Measurements from ENCODE around the gene WNT3A.
A peak's percentile ranks its signal among the peaks of the same experiment; 100 is the strongest.

DNA sequence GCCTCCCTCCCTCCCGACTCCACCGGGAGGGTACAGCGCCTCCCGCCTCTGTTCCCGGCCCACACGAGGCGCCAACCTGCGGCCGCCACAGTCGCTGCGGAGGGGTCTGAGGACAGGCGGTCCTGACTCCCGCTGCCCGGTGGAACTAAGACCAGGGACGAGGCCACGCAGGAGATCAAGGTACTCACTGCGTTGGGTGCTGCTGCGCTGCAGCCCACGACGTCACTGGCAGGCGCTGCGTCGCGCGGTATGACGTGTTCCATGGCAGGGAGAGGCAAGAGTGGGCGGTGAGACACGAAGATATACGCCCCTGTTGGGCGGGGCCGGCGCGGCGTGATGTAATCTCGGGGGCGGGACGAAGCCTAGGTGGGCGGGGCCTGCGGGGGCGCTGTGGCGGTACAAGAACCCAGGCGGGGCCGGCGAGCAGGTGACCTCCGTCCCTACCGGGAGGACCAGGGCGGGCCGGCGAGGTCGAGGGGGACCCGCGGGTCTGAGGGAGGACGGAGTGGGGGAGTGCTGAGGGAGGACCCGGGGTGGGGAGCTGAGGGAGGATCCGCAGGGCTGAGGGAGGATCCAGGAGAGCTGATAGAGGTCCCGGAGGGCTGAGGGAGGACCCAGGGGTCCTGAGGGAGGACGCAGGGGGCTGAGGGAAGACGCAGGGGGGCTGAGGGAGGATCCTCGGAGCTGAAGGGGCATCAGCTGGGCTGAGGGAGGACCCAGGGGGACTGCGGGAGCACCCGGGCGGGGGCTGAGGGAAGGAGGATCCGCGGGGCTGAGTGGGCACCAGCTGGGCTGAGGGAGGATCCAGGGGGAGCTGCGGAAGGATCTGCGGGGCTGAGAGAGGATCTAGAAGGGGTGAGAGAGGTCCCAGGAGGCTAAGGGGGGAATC, 102.5 kb downstream of the WNT3A start, which contains the start of gene MRPL55:
- TF ChIP-seq CHD2 (IDR thresholded peaks at IDR 0.05; ENCODE audit: low read length, partially characterized antibody) (peak; percentile 71), RAD21 (IDR thresholded peaks at IDR 0.05; ENCODE audit: low read length) (no peak), RFX5 (IDR thresholded peaks at IDR 0.05; ENCODE audit: low read length) (no peak), YY1 (IDR thresholded peaks at IDR 0.05; ENCODE audit: low read depth) (no peak; the same call in 1 of the 2 replicates)
- TF ChIP-seq, protein P1, sequence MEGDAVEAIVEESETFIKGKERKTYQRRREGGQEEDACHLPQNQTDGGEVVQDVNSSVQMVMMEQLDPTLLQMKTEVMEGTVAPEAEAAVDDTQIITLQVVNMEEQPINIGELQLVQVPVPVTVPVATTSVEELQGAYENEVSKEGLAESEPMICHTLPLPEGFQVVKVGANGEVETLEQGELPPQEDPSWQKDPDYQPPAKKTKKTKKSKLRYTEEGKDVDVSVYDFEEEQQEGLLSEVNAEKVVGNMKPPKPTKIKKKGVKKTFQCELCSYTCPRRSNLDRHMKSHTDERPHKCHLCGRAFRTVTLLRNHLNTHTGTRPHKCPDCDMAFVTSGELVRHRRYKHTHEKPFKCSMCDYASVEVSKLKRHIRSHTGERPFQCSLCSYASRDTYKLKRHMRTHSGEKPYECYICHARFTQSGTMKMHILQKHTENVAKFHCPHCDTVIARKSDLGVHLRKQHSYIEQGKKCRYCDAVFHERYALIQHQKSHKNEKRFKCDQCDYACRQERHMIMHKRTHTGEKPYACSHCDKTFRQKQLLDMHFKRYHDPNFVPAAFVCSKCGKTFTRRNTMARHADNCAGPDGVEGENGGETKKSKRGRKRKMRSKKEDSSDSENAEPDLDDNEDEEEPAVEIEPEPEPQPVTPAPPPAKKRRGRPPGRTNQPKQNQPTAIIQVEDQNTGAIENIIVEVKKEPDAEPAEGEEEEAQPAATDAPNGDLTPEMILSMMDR (IDR thresholded peaks at IDR 0.05): peak; percentile 27; the same call in 1 of the 2 replicates

Data from SK-N-SH (cell line).